ENCODE data around the gene PCSK4.

PCSK4 gene

DNA sequence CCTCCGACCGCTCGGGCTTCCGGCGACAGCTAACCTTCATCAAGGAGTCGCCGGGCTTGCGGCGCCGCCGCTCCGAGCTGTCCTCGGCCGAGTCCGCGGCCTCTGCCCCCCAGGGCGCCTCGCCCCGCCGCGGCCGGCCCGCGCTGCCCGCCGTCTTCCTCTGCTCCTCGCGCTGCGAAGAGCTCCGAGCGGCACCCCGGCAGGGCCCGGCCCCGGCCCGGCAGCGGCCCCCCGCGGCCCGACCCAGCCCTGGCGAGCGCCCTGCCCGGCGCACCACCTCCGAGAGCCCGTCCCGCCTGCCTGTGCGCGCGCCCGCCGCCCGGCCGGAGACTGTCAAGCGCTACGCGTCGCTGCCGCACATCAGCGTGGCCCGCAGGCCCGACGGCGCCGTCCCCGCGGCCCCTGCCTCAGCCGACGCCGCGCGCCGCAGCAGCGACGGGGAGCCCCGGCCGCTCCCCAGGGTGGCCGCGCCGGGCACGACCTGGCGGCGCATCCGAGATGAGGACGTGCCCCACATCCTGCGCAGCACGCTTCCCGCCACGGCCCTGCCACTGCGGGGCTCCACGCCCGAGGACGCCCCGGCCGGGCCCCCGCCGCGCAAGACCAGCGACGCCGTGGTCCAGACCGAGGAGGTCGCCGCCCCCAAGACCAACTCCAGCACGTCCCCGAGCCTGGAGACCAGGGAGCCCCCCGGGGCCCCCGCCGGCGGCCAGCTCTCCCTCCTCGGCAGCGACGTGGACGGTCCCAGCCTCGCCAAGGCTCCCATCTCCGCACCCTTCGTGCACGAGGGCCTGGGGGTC is 20.7 kb downstream of the PCSK4 start:
- H2BK12ac ChIP-seq (ENCODE audit: low read length in 2 of 2), result no peak overlapping the region
- WGBS, result 10% methylated on average over 68 of the region's 117 CpGs
- DNase-seq, result no peak

DNA sequence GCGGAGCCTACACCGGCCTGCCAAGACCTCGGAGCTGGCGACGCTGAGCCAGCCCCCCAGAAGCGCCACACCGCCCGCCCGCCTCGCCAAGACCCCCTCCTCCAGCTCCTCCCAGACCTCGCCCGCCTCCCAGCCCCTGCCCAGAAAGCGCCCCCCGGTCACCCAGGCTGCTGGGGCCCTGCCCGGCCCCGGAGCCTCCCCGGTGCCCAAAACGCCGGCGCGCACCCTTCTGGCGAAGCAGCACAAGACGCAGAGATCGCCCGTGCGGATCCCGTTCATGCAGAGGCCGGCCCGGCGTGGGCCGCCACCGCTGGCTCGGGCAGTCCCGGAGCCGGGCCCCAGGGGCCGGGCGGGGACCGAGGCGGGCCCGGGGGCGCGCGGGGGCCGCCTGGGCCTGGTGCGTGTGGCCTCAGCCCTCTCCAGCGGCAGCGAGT is 21.3 kb downstream of the PCSK4 start:
- Histone ChIP-seq H3K9me3 (ENCODE audit: control insufficient read depth, low read length) (no peaks in the 10 kb centered on the region), H2BK15ac (ENCODE audit: low read depth, poor library complexity, severe bottlenecking) (no peak overlapping the region), H3K4ac (ENCODE audit: low read depth in 1 of 2, low read length in 2 of 2) (no peak overlapping the region), H3K27me3 (ENCODE audit: control insufficient read depth in 1 of 2, insufficient read depth in 1 of 2, low read length in 2 of 2) (peaks cover 38 to 73% of the 10 kb centered on the region in 2 experiments), H3K14ac (ENCODE audit: low read length in 2 of 2) (no peak overlapping the region), H4K8ac (ENCODE audit: low read length) (no peak overlapping the region), H2AK5ac (ENCODE audit: low read length, severe bottlenecking) (no peak overlapping the region), H3K9ac (ENCODE audit: low read length) (no peak overlapping the region), H3K79me1 (replicated peaks; ENCODE audit: low read length, poor library complexity, severe bottlenecking) (peaks cover 28% of the 10 kb centered on the region), H2BK12ac (ENCODE audit: low read length in 2 of 2) (no peak overlapping the region), H3K4me3 (ENCODE audit: insufficient read depth in 1 of 2, low read depth in 1 of 2, low read length in 2 of 2) (no peak overlapping the region), H3K36me3 (ENCODE audit: control insufficient read depth in 1 of 2, insufficient read depth in 2 of 2, low read depth in 1 of 2, low read length in 2 of 2) (peaks cover 0 to 29% of the 10 kb centered on the region in 2 experiments), H4K91ac (ENCODE audit: low read length) (no peak overlapping the region), H2BK5ac (ENCODE audit: low read depth, low read length, poor library complexity, severe bottlenecking) (no peak overlapping the region), H2AFZ (ENCODE audit: low read depth, low read length) (no peak overlapping the region), H3K27ac (ENCODE audit: low read length, poor library complexity, severe bottlenecking) (no peak overlapping the region), H2BK120ac (ENCODE audit: low read depth, low read length) (no peak overlapping the region), H3K23ac (ENCODE audit: low read length in 2 of 2) (no peak overlapping the region), H3K4me1 (ENCODE audit: control insufficient read depth, insufficient read depth, low read depth, low read length) (peaks cover 72% of the 10 kb centered on the region), H3K4me2 (ENCODE audit: low read length, poor library complexity, severe bottlenecking) (peak overlapping the region; percentile 56), H3K18ac (ENCODE audit: low read depth in 1 of 2, low read length in 2 of 2) (no peak overlapping the region)
- DNase-seq, result no peak
- WGBS, result 7% methylated on average over 29 of the region's 47 CpGs

More for the DNA sequence above, 20.7 kb downstream of the PCSK4 start:
- H2AK5ac ChIP-seq (ENCODE audit: low read length, severe bottlenecking), result no peak overlapping the region
- peak overlapping the region in 1 of 2 experiments; percentile 70 for H3K23ac ChIP-seq (ENCODE audit: low read length in 2 of 2)
- H3K4me2 ChIP-seq (ENCODE audit: low read length, poor library complexity, severe bottlenecking), result peak overlapping the region; percentile 56
- H3K79me1 ChIP-seq (replicated peaks; ENCODE audit: low read length, poor library complexity, severe bottlenecking), result peaks cover 29% of the 10 kb centered on the region
- H3K27me3 ChIP-seq (ENCODE audit: control insufficient read depth in 1 of 2, insufficient read depth in 1 of 2, low read length in 2 of 2), result peaks cover 38 to 73% of the 10 kb centered on the region in 2 experiments
- no peak overlapping the region for H3K14ac ChIP-seq (ENCODE audit: low read length in 2 of 2)
- H2BK5ac ChIP-seq (ENCODE audit: low read depth, low read length, poor library complexity, severe bottlenecking), result no peak overlapping the region
- no peak overlapping the region for H2BK15ac ChIP-seq (ENCODE audit: low read depth, poor library complexity, severe bottlenecking)
- H3K18ac ChIP-seq (ENCODE audit: low read depth in 1 of 2, low read length in 2 of 2), result peak overlapping the region in 1 of 2 experiments; percentile 34
- H3K9ac ChIP-seq (ENCODE audit: low read length), result no peak overlapping the region
- H2AFZ ChIP-seq (ENCODE audit: low read depth, low read length), result no peak overlapping the region
- H4K8ac ChIP-seq (ENCODE audit: low read length), result no peak overlapping the region
- H3K4me1 ChIP-seq (ENCODE audit: control insufficient read depth, insufficient read depth, low read depth, low read length), result peaks cover 76% of the 10 kb centered on the region
- H4K91ac ChIP-seq (ENCODE audit: low read length), result no peak overlapping the region
- H2BK120ac ChIP-seq (ENCODE audit: low read depth, low read length), result no peak overlapping the region
- H3K27ac ChIP-seq (ENCODE audit: low read length, poor library complexity, severe bottlenecking), result no peak overlapping the region
- H3K36me3 ChIP-seq (ENCODE audit: control insufficient read depth in 1 of 2, insufficient read depth in 2 of 2, low read depth in 1 of 2, low read length in 2 of 2), result peaks cover under 1 to 34% of the 10 kb centered on the region in 2 experiments
- no peak overlapping the region for H3K4ac ChIP-seq (ENCODE audit: low read depth in 1 of 2, low read length in 2 of 2)
- no peaks in the 10 kb centered on the region for H3K9me3 ChIP-seq (ENCODE audit: control insufficient read depth, low read length)
- H3K4me3 ChIP-seq (ENCODE audit: insufficient read depth in 1 of 2, low read depth in 1 of 2, low read length in 2 of 2), result peak overlapping the region in 1 of 2 experiments; percentile 24

DNA sequence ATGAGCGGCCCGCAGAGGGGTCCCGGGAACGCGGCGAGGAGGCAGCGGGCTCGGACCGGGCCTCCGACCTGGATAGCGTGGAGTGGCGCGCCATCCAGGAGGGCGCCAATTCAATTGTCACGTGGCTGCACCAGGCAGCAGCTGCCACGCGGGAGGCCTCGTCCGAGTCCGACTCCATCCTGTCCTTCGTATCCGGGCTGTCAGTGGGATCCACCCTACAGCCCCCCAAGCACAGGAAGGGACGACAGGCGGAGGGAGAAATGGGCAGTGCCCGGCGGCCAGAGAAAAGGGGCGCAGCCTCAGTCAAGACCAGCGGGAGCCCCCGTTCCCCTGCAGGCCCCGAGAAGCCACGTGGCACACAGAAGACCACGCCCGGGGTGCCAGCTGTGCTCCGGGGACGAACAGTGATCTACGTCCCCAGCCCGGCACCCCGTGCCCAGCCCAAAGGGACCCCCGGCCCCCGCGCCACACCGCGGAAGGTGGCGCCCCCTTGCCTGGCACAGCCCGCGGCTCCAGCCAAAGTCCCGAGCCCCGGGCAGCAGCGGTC is 21.8 kb downstream of the PCSK4 start:
- WGBS, result 37% methylated on average over 38 of the region's 49 CpGs
- Histone ChIP-seq H2BK12ac (ENCODE audit: low read length in 2 of 2) (no peak overlapping the region), H3K4me3 (ENCODE audit: insufficient read depth in 1 of 2, low read depth in 1 of 2, low read length in 2 of 2) (no peak overlapping the region)

DNA sequence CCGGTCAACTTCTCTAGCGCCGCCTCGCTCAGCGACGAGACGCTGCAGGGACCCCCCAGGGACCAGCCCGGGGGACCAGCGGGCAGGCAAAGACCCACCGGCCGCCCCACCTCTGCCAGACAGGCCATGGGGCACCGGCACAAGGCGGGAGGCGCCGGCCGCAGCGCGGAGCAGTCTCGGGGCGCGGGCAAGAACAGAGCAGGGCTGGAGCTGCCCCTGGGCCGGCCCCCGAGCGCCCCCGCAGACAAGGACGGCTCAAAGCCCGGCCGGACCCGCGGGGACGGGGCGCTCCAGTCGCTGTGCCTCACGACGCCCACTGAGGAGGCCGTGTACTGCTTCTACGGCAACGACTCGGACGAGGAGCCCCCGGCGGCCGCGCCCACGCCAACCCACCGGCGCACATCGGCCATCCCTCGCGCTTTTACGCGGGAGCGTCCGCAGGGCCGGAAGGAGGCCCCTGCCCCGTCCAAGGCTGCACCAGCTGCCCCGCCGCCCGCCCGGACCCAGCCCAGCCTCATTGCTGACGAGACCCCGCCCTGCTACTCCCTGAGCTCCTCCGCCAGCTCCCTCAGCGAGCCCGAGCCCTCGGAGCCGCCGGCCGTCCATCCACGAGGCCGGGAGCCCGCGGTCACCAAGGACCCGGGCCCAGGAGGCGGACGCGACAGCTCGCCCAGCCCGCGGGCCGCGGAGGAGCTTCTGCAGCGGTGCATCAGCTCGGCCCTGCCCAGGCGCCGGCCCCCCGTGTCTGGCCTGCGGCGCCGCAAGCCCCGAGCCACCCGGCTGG is 22.5 kb downstream of the PCSK4 start:
- no peaks in the 10 kb centered on the region for H3K9me3 ChIP-seq (ENCODE audit: control insufficient read depth, low read length)
- H3K36me3 ChIP-seq (ENCODE audit: control insufficient read depth in 1 of 2, insufficient read depth in 2 of 2, low read depth in 1 of 2, low read length in 2 of 2), result peaks cover 0 to 20% of the 10 kb centered on the region in 2 experiments
- H3K4me2 ChIP-seq (ENCODE audit: low read length, poor library complexity, severe bottlenecking), result peak overlapping the region; percentile 26
- no peak overlapping the region for H4K8ac ChIP-seq (ENCODE audit: low read length)
- no peak overlapping the region for H3K4ac ChIP-seq (ENCODE audit: low read depth in 1 of 2, low read length in 2 of 2)
- no peak overlapping the region for H3K23ac ChIP-seq (ENCODE audit: low read length in 2 of 2)
- H2BK12ac ChIP-seq (ENCODE audit: low read length in 2 of 2), result no peak overlapping the region
- DNase-seq, result no peak
- H3K14ac ChIP-seq (ENCODE audit: low read length in 2 of 2), result no peak overlapping the region
- 13% methylated on average over 73 of the region's 92 CpGs for WGBS
- H3K27ac ChIP-seq (ENCODE audit: low read length, poor library complexity, severe bottlenecking), result no peak overlapping the region
- H2BK120ac ChIP-seq (ENCODE audit: low read depth, low read length), result no peak overlapping the region
- no peak overlapping the region for H2BK15ac ChIP-seq (ENCODE audit: low read depth, poor library complexity, severe bottlenecking)
- H3K4me3 ChIP-seq (ENCODE audit: insufficient read depth in 1 of 2, low read depth in 1 of 2, low read length in 2 of 2), result no peak overlapping the region
- H4K91ac ChIP-seq (ENCODE audit: low read length), result no peak overlapping the region
- H3K18ac ChIP-seq (ENCODE audit: low read depth in 1 of 2, low read length in 2 of 2), result no peak overlapping the region
- H3K27me3 ChIP-seq (ENCODE audit: control insufficient read depth in 1 of 2, insufficient read depth in 1 of 2, low read length in 2 of 2), result peaks cover 36 to 64% of the 10 kb centered on the region in 2 experiments
- no peak overlapping the region for H3K9ac ChIP-seq (ENCODE audit: low read length)
- H2AFZ ChIP-seq (ENCODE audit: low read depth, low read length), result no peak overlapping the region
- peaks cover 21% of the 10 kb centered on the region for H3K79me1 ChIP-seq (replicated peaks; ENCODE audit: low read length, poor library complexity, severe bottlenecking)
- no peak overlapping the region for H2BK5ac ChIP-seq (ENCODE audit: low read depth, low read length, poor library complexity, severe bottlenecking)
- H2AK5ac ChIP-seq (ENCODE audit: low read length, severe bottlenecking), result no peak overlapping the region
- H3K4me1 ChIP-seq (ENCODE audit: control insufficient read depth, insufficient read depth, low read depth, low read length), result peaks cover 70% of the 10 kb centered on the region

More for the DNA sequence above, 21.8 kb downstream of the PCSK4 start:
- H3K79me1 ChIP-seq (replicated peaks; ENCODE audit: low read length, poor library complexity, severe bottlenecking), result peaks cover 27% of the 10 kb centered on the region
- no peak overlapping the region for H2AFZ ChIP-seq (ENCODE audit: low read depth, low read length)
- peaks cover 72% of the 10 kb centered on the region for H3K4me1 ChIP-seq (ENCODE audit: control insufficient read depth, insufficient read depth, low read depth, low read length)
- H4K91ac ChIP-seq (ENCODE audit: low read length), result no peak overlapping the region
- no peak overlapping the region for H3K23ac ChIP-seq (ENCODE audit: low read length in 2 of 2)
- no peak overlapping the region for H3K18ac ChIP-seq (ENCODE audit: low read depth in 1 of 2, low read length in 2 of 2)
- peaks cover 38 to 71% of the 10 kb centered on the region in 2 experiments for H3K27me3 ChIP-seq (ENCODE audit: control insufficient read depth in 1 of 2, insufficient read depth in 1 of 2, low read length in 2 of 2)
- H3K4ac ChIP-seq (ENCODE audit: low read depth in 1 of 2, low read length in 2 of 2), result no peak overlapping the region
- H3K4me2 ChIP-seq (ENCODE audit: low read length, poor library complexity, severe bottlenecking), result no peak overlapping the region
- no peak overlapping the region for H4K8ac ChIP-seq (ENCODE audit: low read length)
- H2BK15ac ChIP-seq (ENCODE audit: low read depth, poor library complexity, severe bottlenecking), result no peak overlapping the region
- no peak overlapping the region for H2BK120ac ChIP-seq (ENCODE audit: low read depth, low read length)
- no peak overlapping the region for H3K9ac ChIP-seq (ENCODE audit: low read length)
- H3K9me3 ChIP-seq (ENCODE audit: control insufficient read depth, low read length), result no peaks in the 10 kb centered on the region
- H3K14ac ChIP-seq (ENCODE audit: low read length in 2 of 2), result no peak overlapping the region
- no peak overlapping the region for H3K27ac ChIP-seq (ENCODE audit: low read length, poor library complexity, severe bottlenecking)
- H2AK5ac ChIP-seq (ENCODE audit: low read length, severe bottlenecking), result no peak overlapping the region
- no peak for DNase-seq
- H2BK5ac ChIP-seq (ENCODE audit: low read depth, low read length, poor library complexity, severe bottlenecking), result no peak overlapping the region
- peaks cover 0 to 24% of the 10 kb centered on the region in 2 experiments for H3K36me3 ChIP-seq (ENCODE audit: control insufficient read depth in 1 of 2, insufficient read depth in 2 of 2, low read depth in 1 of 2, low read length in 2 of 2)

Data from mesenchymal stem cell (in vitro differentiated cells and primary cell).